ENCODE data around the gene SLC16A4.

- TF ChIP-seq CTCF (IDR thresholded peaks at IDR 0.05) (no peak), POLR2AphosphoS5 (IDR thresholded peaks at IDR 0.05) (no peak)
Measured at GRCh38 chr1:110387048-110387754, 3.6 kb downstream of the SLC16A4 start.

Measured in gastroesophageal sphincter (tissue), 3 donors.